ENCODE data around the gene TSPAN11.

The TSPAN11 gene

GRCh38 chr12:30997685-30998440 lies 71.3 kb downstream of the TSPAN11 start:
- DNase-seq (ENCODE audit: extremely low read depth, low read depth) = no peak
- no peak for TF ChIP-seq CTCF (IDR thresholded peaks at IDR 0.05; ENCODE audit: low read depth, low read length)

- no peak for TF ChIP-seq CTCF (IDR thresholded peaks at IDR 0.05; ENCODE audit: low read depth, low read length)
- no peak for DNase-seq (ENCODE audit: extremely low read depth, low read depth)
Observed at GRCh38 chr12:30999011-30999410, 72.5 kb downstream of the TSPAN11 start.

GRCh38 chr12:30999723-31000122 lies 73.2 kb downstream of the TSPAN11 start:
- no peak for TF ChIP-seq CTCF (IDR thresholded peaks at IDR 0.05; ENCODE audit: low read depth, low read length)
- DNase-seq (ENCODE audit: extremely low read depth, low read depth) = no peak

GRCh38 chr12:31000751-31001150 lies 74.2 kb downstream of the TSPAN11 start:
- TF ChIP-seq CTCF (IDR thresholded peaks at IDR 0.05; ENCODE audit: low read depth, low read length) = no peak
- no peak for DNase-seq (ENCODE audit: extremely low read depth, low read depth)

- no peak for TF ChIP-seq CTCF (IDR thresholded peaks at IDR 0.05; ENCODE audit: low read depth, low read length)
Observed at GRCh38 chr12:31001581-31002360, 75.2 kb downstream of the TSPAN11 start.

GRCh38 chr12:31002361-31002725 lies 75.8 kb downstream of the TSPAN11 start:
- TF ChIP-seq CTCF (IDR thresholded peaks at IDR 0.05; ENCODE audit: low read depth, low read length) = no peak
- no peak for DNase-seq (ENCODE audit: extremely low read depth, low read depth)

More at GRCh38 chr12:31001581-31002360, 75.2 kb downstream of the TSPAN11 start:
- DNase-seq (ENCODE audit: extremely low read depth, low read depth) = no peak

GRCh38 chr12:31002999-31003398 lies 76.5 kb downstream of the TSPAN11 start:
- no peak for DNase-seq (ENCODE audit: extremely low read depth, low read depth)
- TF ChIP-seq CTCF (IDR thresholded peaks at IDR 0.05; ENCODE audit: low read depth, low read length) = no peak

Data from AG09319 (cell line).